ENCODE results near the gene LILRA5. TPM values are rescaled to one million over a fixed set of nuclear protein-coding genes. Genes with fewer than 3 reads are reported as not detected.
"Not testable (repeated sequence)": the region's sequence is repeated elsewhere in the genome, so short reads cannot be mapped to it uniquely, and the experiment has no call there.

Gene LILRA5
- total RNA-seq, 2 donors from 2014 or later, result 1.2 TPM; not detected in 1

DNA sequence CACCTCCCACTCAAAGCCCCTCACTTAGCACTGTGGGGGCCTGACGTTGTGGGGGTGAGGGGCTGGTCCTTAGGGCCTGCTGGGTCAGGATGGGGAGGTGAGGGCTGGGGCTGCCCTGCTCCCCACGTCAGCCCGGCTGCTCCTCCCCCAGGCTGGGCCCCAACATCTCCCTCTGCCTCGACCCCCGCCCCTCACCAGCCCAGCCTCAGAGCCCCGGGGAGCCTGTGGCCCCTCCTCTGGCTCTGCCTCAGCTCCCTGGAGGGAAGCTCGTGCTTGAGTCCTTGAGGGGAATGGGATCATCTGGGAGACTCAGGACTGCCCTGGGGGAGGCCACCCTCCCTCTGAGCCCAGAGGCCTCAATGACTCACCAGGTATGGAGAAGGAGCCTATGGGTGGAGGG, 19.2 kb upstream of the LILRA5 start:
- WGBS, result 57% methylated on average over 7 of the region's 7 CpGs
- intact Hi-C loops (cut with DNase I), result no loop called here
- Histone ChIP-seq H3K4me1 (replicated peaks) (no peaks in the 10 kb centered on the region), H3K27me3 (replicated peaks; ENCODE audit: insufficient read depth) (no peaks in the 10 kb centered on the region), H3K36me3 (no peaks in the 10 kb centered on the region), H3K27ac (no peak overlapping the region), H3K9me3 (no peaks in the 10 kb centered on the region), H3K4me3 (no peak overlapping the region)
- TF ChIP-seq POLR2A (IDR thresholded peaks at IDR 0.05) (no peak), POLR2AphosphoS5 (IDR thresholded peaks at IDR 0.05) (no peak)
- TF ChIP-seq, protein P1, sequence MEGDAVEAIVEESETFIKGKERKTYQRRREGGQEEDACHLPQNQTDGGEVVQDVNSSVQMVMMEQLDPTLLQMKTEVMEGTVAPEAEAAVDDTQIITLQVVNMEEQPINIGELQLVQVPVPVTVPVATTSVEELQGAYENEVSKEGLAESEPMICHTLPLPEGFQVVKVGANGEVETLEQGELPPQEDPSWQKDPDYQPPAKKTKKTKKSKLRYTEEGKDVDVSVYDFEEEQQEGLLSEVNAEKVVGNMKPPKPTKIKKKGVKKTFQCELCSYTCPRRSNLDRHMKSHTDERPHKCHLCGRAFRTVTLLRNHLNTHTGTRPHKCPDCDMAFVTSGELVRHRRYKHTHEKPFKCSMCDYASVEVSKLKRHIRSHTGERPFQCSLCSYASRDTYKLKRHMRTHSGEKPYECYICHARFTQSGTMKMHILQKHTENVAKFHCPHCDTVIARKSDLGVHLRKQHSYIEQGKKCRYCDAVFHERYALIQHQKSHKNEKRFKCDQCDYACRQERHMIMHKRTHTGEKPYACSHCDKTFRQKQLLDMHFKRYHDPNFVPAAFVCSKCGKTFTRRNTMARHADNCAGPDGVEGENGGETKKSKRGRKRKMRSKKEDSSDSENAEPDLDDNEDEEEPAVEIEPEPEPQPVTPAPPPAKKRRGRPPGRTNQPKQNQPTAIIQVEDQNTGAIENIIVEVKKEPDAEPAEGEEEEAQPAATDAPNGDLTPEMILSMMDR (IDR thresholded peaks at IDR 0.05), result no peak
- no peak for DNase-seq (ENCODE audit: low spot score)

DNA sequence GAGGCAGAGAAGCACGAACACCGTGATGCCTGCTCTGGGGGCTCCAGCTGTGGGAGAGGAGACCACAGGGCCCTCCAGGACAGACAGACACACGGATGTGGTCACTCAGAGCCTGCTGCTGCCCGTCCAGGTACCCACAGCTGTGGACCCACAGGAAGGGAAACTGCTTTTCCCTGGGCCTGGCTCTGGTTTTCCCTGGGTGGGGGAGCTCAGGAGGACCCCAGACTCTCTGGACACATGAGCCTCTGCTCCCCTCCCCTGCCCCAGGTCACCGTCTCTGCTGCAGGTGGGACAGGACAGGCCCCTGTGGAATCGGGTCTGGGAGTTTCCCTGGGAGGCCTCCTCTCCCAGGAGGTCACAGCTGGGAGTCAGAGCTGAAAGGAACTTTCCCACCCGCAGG, 18.7 kb upstream of the LILRA5 start:
- WGBS, result 70% methylated on average over 7 of the region's 7 CpGs
- Histone ChIP-seq H3K9me3 (no peaks in the 10 kb centered on the region), H3K4me3 (no peak overlapping the region), H3K36me3 (no peaks in the 10 kb centered on the region), H3K27ac (no peak overlapping the region), H3K27me3 (replicated peaks; ENCODE audit: insufficient read depth) (no peaks in the 10 kb centered on the region), H3K4me1 (replicated peaks) (no peaks in the 10 kb centered on the region)
- TF ChIP-seq POLR2A (IDR thresholded peaks at IDR 0.05) (no peak), POLR2AphosphoS5 (IDR thresholded peaks at IDR 0.05) (no peak)
- TF ChIP-seq, protein P1 (IDR thresholded peaks at IDR 0.05), result no peak
- no peak for DNase-seq (ENCODE audit: low spot score)
- intact Hi-C loops (cut with DNase I), result no loop called here

DNA sequence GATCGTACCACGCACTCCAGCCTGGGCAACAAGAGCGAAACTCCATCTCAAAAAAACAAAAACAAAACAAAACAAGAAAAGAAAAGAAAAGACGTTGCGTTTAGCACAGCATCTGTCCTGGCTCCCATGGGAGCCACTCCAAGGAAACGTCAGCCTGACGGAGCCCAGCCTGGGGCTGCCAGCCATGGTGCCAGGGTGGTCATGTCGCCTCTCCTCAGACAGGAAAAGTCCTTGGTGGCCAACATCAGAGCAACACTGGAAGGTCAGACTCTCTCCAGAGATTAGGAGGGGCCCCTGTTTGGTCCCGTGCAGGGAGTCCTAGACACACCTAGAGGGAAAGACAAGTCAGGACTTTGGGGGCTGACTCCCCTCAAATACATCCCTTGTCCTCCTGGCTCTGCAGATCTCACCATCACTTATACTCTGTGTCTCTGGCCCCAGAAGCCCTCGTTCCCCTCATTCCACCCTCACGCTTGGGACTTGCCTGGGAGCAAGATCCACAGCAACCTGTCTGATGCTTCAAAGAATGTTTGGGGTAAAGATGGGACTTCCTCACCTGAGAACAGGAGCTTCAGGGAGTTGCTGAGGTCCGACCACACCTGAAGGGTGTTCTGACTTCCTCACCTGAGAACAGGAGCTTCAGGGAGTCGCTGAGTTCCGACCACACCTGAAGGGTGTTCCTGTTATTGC, 16.7 kb upstream of the LILRA5 start:
- no peaks in the 10 kb centered on the region for H3K4me1 ChIP-seq (replicated peaks)
- no peak overlapping the region for H3K27ac ChIP-seq
- H3K36me3 ChIP-seq, result no peaks in the 10 kb centered on the region
- H3K9me3 ChIP-seq, result no peaks in the 10 kb centered on the region
- no peak for DNase-seq (ENCODE audit: low spot score)
- TF ChIP-seq, protein P1 (IDR thresholded peaks at IDR 0.05), result no peak
- no peak for TF ChIP-seq POLR2A (IDR thresholded peaks at IDR 0.05)
- no peak for TF ChIP-seq POLR2AphosphoS5 (IDR thresholded peaks at IDR 0.05)
- H3K4me3 ChIP-seq, result no peak overlapping the region
- intact Hi-C loops (cut with DNase I), result no loop called here
- no peaks in the 10 kb centered on the region for H3K27me3 ChIP-seq (replicated peaks; ENCODE audit: insufficient read depth)
- WGBS, result 83% methylated on average over 14 of the region's 14 CpGs

DNA sequence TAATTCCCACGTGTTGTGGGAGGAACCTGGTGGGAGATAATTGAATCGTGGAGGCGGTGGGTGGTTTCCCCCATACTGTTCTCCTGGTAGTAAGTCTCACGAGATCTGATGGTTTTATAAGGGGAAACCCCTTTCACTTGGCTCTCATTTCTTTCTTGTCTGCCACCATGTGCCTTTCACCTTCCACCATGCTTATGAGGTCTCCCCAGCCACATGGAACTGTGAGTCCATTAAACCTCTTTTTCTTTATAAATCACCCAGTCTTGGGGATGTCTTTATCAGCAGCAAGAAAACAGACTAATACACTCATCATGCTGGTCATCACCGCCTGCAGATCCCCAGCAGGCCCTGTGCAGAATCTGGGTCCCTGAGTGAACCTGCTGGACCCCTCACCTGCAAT, 15.8 kb upstream of the LILRA5 start:
- WGBS, result 69% methylated on average over 5 of the region's 5 CpGs
- H3K4me1 ChIP-seq (replicated peaks); H3K4me3 ChIP-seq; H3K36me3 ChIP-seq; H3K27me3 ChIP-seq (replicated peaks; ENCODE audit: insufficient read depth); intact Hi-C loops (cut with DNase I); H3K27ac ChIP-seq; H3K9me3 ChIP-seq; DNase-seq (ENCODE audit: low spot score): not testable (repeated sequence)

DNA sequence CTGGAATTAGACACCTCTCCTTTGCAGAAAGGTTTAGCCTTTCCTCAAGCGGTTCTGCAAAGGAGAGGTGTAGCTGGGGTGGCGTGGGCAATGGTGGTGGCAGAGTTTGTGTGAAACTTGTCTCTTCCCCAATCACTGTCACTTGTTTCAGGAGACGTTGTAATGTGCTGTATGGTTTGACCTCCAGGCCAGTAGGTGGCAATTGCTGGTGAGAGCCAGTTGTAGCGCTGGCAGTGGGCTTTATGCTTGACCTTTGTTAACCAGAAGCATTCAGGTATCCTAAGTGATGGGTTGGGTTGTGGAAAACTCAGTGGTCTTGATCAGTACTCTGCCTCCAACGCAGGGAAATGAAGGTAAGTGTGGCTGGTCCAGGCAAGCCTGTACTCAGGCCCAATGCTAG, 12.7 kb upstream of the LILRA5 start:
- 78% methylated on average over 5 of the region's 5 CpGs for WGBS
- no peak for DNase-seq (ENCODE audit: low spot score)
- H3K9me3 ChIP-seq, result no peaks in the 10 kb centered on the region
- intact Hi-C loops (cut with DNase I), result no loop called here
- no peaks in the 10 kb centered on the region for H3K36me3 ChIP-seq
- H3K4me1 ChIP-seq (replicated peaks), result no peaks in the 10 kb centered on the region
- no peak for TF ChIP-seq POLR2A (IDR thresholded peaks at IDR 0.05)
- no peak for TF ChIP-seq POLR2AphosphoS5 (IDR thresholded peaks at IDR 0.05)
- TF ChIP-seq, protein P1 (IDR thresholded peaks at IDR 0.05), result no peak
- H3K27me3 ChIP-seq (replicated peaks; ENCODE audit: insufficient read depth), result no peaks in the 10 kb centered on the region
- no peak overlapping the region for H3K27ac ChIP-seq
- H3K4me3 ChIP-seq, result no peak overlapping the region
